Measurements from ENCODE around the gene EYS. TPM values are rescaled to one million over a fixed set of nuclear protein-coding genes. Genes with fewer than 3 reads are reported as not detected.

EYS gene
- total and polyA plus RNA-seq, 4 donors, result 0.08 to 0.63 (median 0.36) TPM

DNA sequence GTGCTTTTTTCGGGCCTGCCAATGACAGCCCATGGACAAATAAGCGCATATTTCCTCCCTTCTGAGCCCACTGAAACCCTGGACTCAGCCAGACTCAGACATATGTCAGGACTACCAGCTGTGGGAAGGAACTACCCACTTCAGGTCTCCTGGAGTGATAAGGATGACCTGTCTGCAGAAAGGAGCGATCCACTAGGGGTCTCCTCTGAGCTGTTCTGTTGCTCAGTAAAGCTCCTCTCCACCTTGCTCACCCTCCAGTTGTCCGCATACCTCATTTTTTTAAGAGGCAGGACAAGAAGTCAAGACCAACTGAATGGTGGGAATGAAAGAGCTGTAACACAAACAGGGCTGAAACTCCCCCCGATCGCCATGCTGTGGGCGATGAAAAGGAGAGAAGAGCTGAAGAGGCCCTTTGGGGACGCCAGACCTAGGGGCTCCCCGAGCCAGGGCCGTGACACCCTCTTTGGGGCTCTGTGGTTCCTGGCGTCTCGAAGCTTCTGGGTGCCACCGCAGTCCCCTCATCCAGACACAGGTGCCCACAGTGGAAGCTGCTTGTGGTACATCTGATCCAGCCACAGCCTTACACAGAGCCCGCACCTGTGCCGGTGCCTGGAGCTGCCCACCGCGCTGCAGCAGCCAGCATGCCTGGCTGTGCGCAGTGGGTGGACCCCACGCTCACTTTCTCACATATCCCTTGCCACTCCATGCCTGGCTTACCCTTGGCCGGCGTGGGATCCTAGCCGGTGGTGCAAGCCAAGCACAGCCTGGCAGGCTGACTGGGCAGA lies 68.8 kb downstream of the EYS start:
- Histone ChIP-seq H3K27me3 (ENCODE audit: control insufficient read depth in 4 of 4, insufficient read depth in 4 of 4, low read length in 3 of 4) (no peaks in the 10 kb centered on the region), H3K36me3 (ENCODE audit: control insufficient read depth in 4 of 4, insufficient read depth in 3 of 4, low read depth in 1 of 4, low read length in 3 of 4) (no peaks in the 10 kb centered on the region), H3K9me3 (ENCODE audit: control insufficient read depth in 4 of 4, low read length in 3 of 4) (no peaks in the 10 kb centered on the region), H3K9ac (ENCODE audit: low read depth in 1 of 2, low read length in 2 of 2) (no peak overlapping the region), H3K27ac (ENCODE audit: low read depth in 1 of 2, low read length in 2 of 2) (no peak overlapping the region), H3K4me3 (ENCODE audit: low read depth in 1 of 3, low read length in 3 of 3) (no peak overlapping the region), H3K4me1 (ENCODE audit: control insufficient read depth in 4 of 4, insufficient read depth in 4 of 4, low read length in 3 of 4) (no peaks in the 10 kb centered on the region)
- DNase-seq (ENCODE audit: low spot score), result no peak
- whole genome bisulfite sequencing, result 84% methylated on average over 22 of the region's 22 CpGs
- no peak for TF ChIP-seq GABPA (IDR thresholded peaks at IDR 0.05 in 1 of 2, conservative IDR thresholded peaks at IDR 0.05 in 1 of 2)
- no peak for TF ChIP-seq TAF1 (conservative IDR thresholded peaks at IDR 0.05)
- TF ChIP-seq NR2F2 (IDR thresholded peaks at IDR 0.05), result no peak
- TF ChIP-seq, protein P1, sequence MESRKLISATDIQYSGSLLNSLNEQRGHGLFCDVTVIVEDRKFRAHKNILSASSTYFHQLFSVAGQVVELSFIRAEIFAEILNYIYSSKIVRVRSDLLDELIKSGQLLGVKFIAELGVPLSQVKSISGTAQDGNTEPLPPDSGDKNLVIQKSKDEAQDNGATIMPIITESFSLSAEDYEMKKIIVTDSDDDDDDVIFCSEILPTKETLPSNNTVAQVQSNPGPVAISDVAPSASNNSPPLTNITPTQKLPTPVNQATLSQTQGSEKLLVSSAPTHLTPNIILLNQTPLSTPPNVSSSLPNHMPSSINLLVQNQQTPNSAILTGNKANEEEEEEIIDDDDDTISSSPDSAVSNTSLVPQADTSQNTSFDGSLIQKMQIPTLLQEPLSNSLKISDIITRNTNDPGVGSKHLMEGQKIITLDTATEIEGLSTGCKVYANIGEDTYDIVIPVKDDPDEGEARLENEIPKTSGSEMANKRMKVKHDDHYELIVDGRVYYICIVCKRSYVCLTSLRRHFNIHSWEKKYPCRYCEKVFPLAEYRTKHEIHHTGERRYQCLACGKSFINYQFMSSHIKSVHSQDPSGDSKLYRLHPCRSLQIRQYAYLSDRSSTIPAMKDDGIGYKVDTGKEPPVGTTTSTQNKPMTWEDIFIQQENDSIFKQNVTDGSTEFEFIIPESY (IDR thresholded peaks at IDR 0.05), result no peak
- TF ChIP-seq EGR1 (IDR thresholded peaks at IDR 0.05; ENCODE audit: low read depth in 2 of 2), result no peak
- TF ChIP-seq, protein P2, sequence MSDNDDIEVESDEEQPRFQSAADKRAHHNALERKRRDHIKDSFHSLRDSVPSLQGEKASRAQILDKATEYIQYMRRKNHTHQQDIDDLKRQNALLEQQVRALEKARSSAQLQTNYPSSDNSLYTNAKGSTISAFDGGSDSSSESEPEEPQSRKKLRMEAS (IDR thresholded peaks at IDR 0.05), result no peak
- TF ChIP-seq, protein P3, sequence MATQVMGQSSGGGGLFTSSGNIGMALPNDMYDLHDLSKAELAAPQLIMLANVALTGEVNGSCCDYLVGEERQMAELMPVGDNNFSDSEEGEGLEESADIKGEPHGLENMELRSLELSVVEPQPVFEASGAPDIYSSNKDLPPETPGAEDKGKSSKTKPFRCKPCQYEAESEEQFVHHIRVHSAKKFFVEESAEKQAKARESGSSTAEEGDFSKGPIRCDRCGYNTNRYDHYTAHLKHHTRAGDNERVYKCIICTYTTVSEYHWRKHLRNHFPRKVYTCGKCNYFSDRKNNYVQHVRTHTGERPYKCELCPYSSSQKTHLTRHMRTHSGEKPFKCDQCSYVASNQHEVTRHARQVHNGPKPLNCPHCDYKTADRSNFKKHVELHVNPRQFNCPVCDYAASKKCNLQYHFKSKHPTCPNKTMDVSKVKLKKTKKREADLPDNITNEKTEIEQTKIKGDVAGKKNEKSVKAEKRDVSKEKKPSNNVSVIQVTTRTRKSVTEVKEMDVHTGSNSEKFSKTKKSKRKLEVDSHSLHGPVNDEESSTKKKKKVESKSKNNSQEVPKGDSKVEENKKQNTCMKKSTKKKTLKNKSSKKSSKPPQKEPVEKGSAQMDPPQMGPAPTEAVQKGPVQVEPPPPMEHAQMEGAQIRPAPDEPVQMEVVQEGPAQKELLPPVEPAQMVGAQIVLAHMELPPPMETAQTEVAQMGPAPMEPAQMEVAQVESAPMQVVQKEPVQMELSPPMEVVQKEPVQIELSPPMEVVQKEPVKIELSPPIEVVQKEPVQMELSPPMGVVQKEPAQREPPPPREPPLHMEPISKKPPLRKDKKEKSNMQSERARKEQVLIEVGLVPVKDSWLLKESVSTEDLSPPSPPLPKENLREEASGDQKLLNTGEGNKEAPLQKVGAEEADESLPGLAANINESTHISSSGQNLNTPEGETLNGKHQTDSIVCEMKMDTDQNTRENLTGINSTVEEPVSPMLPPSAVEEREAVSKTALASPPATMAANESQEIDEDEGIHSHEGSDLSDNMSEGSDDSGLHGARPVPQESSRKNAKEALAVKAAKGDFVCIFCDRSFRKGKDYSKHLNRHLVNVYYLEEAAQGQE (IDR thresholded peaks at IDR 0.05), result no peak
- no peak for TF ChIP-seq HNF4A (conservative IDR thresholded peaks at IDR 0.05)
- TF ChIP-seq FOXA2 (IDR thresholded peaks at IDR 0.05), result no peak

DNA sequence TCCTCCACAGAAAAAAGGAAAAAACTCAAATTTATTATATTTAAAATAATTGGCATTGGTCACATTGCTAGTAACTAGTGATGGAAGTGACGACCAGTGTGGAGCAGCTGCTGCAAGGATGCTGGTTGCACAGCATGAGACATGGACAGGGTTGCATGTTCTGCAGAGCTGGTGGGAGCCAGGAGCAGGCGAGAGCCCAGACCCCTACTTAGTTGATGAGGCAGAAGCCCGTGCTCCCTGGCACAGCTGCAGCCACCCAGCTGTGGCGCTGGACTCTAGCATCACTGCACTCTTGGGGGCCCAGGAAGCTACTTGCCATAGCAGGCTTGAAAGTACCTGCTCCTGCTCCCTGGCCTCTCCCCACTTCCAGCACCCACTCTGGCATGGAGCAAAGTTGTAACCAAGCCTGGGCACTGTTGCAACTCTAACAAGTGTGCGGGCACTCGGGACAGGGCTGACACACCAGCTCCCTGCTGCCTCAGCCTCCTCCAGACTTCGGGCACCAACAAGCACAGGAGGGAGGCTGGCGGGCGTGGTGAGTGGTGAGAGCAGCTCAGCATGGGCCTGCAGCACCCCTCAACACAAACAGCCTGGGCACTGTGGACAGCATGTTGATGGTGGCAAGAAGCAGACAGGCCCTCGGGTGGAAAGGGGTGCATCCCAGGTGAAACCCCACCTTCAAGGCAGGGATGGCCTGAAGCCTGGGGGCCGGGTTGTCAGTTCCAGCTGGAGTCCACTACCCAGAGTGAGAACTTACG lies 69.6 kb downstream of the EYS start:
- no peak overlapping the region for H3K4me3 ChIP-seq (ENCODE audit: low read depth in 1 of 3, low read length in 3 of 3)
- no peaks in the 10 kb centered on the region for H3K4me1 ChIP-seq (ENCODE audit: control insufficient read depth in 4 of 4, insufficient read depth in 4 of 4, low read length in 3 of 4)
- no peak overlapping the region for H3K27ac ChIP-seq (ENCODE audit: low read depth in 1 of 2, low read length in 2 of 2)
- no peaks in the 10 kb centered on the region for H3K36me3 ChIP-seq (ENCODE audit: control insufficient read depth in 4 of 4, insufficient read depth in 3 of 4, low read depth in 1 of 4, low read length in 3 of 4)
- DNase-seq (ENCODE audit: low spot score), result no peak
- H3K9me3 ChIP-seq (ENCODE audit: control insufficient read depth in 4 of 4, low read length in 3 of 4), result no peaks in the 10 kb centered on the region
- H3K9ac ChIP-seq (ENCODE audit: low read depth in 1 of 2, low read length in 2 of 2), result no peak overlapping the region
- 74% methylated on average over 12 of the region's 12 CpGs for WGBS
- no peaks in the 10 kb centered on the region for H3K27me3 ChIP-seq (ENCODE audit: control insufficient read depth in 4 of 4, insufficient read depth in 4 of 4, low read length in 3 of 4)
- TF ChIP-seq, protein P4, sequence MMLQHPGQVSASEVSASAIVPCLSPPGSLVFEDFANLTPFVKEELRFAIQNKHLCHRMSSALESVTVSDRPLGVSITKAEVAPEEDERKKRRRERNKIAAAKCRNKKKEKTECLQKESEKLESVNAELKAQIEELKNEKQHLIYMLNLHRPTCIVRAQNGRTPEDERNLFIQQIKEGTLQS (IDR thresholded peaks at IDR 0.05), result no peak
- TF ChIP-seq, protein P3 (IDR thresholded peaks at IDR 0.05), result no peak
- no peak for TF ChIP-seq FOXA1 (IDR thresholded peaks at IDR 0.05)
- TF ChIP-seq GABPA (IDR thresholded peaks at IDR 0.05 in 1 of 2, conservative IDR thresholded peaks at IDR 0.05 in 1 of 2), result no peak
- no peak for TF ChIP-seq JUND (IDR thresholded peaks at IDR 0.05)
- TF ChIP-seq HNF4G (IDR thresholded peaks at IDR 0.05), result no peak
- TF ChIP-seq, protein P5, sequence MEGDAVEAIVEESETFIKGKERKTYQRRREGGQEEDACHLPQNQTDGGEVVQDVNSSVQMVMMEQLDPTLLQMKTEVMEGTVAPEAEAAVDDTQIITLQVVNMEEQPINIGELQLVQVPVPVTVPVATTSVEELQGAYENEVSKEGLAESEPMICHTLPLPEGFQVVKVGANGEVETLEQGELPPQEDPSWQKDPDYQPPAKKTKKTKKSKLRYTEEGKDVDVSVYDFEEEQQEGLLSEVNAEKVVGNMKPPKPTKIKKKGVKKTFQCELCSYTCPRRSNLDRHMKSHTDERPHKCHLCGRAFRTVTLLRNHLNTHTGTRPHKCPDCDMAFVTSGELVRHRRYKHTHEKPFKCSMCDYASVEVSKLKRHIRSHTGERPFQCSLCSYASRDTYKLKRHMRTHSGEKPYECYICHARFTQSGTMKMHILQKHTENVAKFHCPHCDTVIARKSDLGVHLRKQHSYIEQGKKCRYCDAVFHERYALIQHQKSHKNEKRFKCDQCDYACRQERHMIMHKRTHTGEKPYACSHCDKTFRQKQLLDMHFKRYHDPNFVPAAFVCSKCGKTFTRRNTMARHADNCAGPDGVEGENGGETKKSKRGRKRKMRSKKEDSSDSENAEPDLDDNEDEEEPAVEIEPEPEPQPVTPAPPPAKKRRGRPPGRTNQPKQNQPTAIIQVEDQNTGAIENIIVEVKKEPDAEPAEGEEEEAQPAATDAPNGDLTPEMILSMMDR (IDR thresholded peaks at IDR 0.05; ENCODE audit: low read depth, low read length, missing input control), result no peak
- no peak for TF ChIP-seq TAF1 (conservative IDR thresholded peaks at IDR 0.05)
- no peak for TF ChIP-seq FOXA2 (IDR thresholded peaks at IDR 0.05)
- no peak for TF ChIP-seq SP1 (IDR thresholded peaks at IDR 0.05)
- no peak for TF ChIP-seq HNF4A (conservative IDR thresholded peaks at IDR 0.05)
- TF ChIP-seq, protein P2 (IDR thresholded peaks at IDR 0.05), result no peak
- TF ChIP-seq YY1 (IDR thresholded peaks at IDR 0.05), result no peak
- TF ChIP-seq EGR1 (IDR thresholded peaks at IDR 0.05; ENCODE audit: low read depth in 2 of 2), result no peak
- TF ChIP-seq RAD21 (IDR thresholded peaks at IDR 0.05), result no peak
- TF ChIP-seq RXRA (IDR thresholded peaks at IDR 0.05), result no peak
- no peak for TF ChIP-seq NR2F2 (IDR thresholded peaks at IDR 0.05)
